Breast epithelium (tissue), 4 donors: ENCODE results near the gene STK4. TPM values are rescaled to one million over a fixed set of nuclear protein-coding genes. Genes with fewer than 3 reads are reported as not detected.

Source experiments
- DNase-seq, 2 donors: peaks; one replicate each; pipeline ENCODE4 v3.0.0-alpha.2; 2019; ENCODE audit warnings: low spot score in 2 of 2
- H3K27ac ChIP-seq, 2 donors: fragments of 200-600 bp; sonication (generic) in 1 of 2; one replicate each; pipeline ENCODE4 v1.5.1; 2016 to 2019; ENCODE audit warnings: mild to moderate bottlenecking in 1 of 2
- H3K27me3 ChIP-seq, 2 donors: fragments of 200-600 bp; sonication (generic) in 1 of 2; one replicate each; pipeline versions ENCODE4 v1.5.1 to v1.6.0; 2017 to 2019; ENCODE audit warnings: control low read depth in 1 of 2, mild to moderate bottlenecking in 1 of 2
- H3K36me3 ChIP-seq: fragments of 200-600 bp; one replicate; pipeline ENCODE4 v1.5.1; 2019
- H3K4me1 ChIP-seq, 2 donors: fragments of 200-600 bp; sonication (generic); one replicate each; pipeline ENCODE4 v1.5.1; 2016 to 2019; ENCODE audit warnings: control low read depth in 1 of 2
- H3K4me3 ChIP-seq, 3 donors: fragments of 200-600 bp; sonication (generic); 1 replicate in 2 of 3; 2 replicates in 1 of 3; pipeline ENCODE4 v1.5.1; 2016 to 2019; ENCODE audit warnings: mild to moderate bottlenecking in 3 of 3, moderate library complexity in 2 of 3
- H3K9me3 ChIP-seq, 2 donors: fragments of 200-600 bp; sonication (generic) in 1 of 2; one replicate each; pipeline ENCODE4 v1.5.1; 2016 to 2019; ENCODE audit warnings: control low read depth in 1 of 2
- CTCF ChIP-seq, 3 donors: fragments of 450-650 bp; IDR thresholded peaks; one replicate each; pipeline ENCODE4 v1.5.1; 2016 to 2017; ENCODE audit warnings: antibody characterized with exemption in 3 of 3, mild to moderate bottlenecking in 3 of 3, moderate library complexity in 3 of 3
- POLR2A ChIP-seq: fragments of 450-650 bp; IDR thresholded peaks from one replicate; pipeline ENCODE4 v1.6.1; 2016; ENCODE audit warnings: antibody characterized with exemption, mild to moderate bottlenecking, moderate library complexity
- POLR2AphosphoS5 ChIP-seq, 3 donors: sonication (generic); formaldehyde crosslinking; IDR thresholded peaks; one replicate each; pipeline ENCODE4 v1.6.1; 2017; ENCODE audit warnings: antibody characterized with exemption in 3 of 3
- intact Hi-C: fragments of 100-400 bp; cut with DNase I; formaldehyde crosslinking; loops from one replicate; pipeline ENCODE4 v1.15.1; 2023; ENCODE audit warnings: low total_unique reads
- total RNA-seq, 3 donors: library from RNA; depleted of rRNA; stranded (reverse); fragments of >200 nt; gene quantifications; one replicate each; pipeline ENCODE4 v1.1.0, GENCODE V29; 2016

The STK4 gene
- total RNA-seq, 3 donors from 2014 or later, result 33.1 to 35.3 (median 34.7) TPM

- intact Hi-C loops, result no loop called here
- H3K4me1 ChIP-seq, result no peaks in the 10 kb centered on the region
- H3K4me3 ChIP-seq, result no peak overlapping the region
- no peaks in the 10 kb centered on the region for H3K36me3 ChIP-seq
- no peak overlapping the region for H3K27ac ChIP-seq
- H3K27me3 ChIP-seq, result no peaks in the 10 kb centered on the region
- DNase-seq, result no peak
- no peak for TF ChIP-seq CTCF (IDR thresholded peaks at IDR 0.05)
- TF ChIP-seq POLR2AphosphoS5 (IDR thresholded peaks at IDR 0.05), result no peak
- TF ChIP-seq POLR2A, result no peak
- H3K9me3 ChIP-seq, result no peaks in the 10 kb centered on the region
These were observed 33.4 kb upstream of the STK4 start for GRCh38 chr20:44932916-44933315.

GRCh38 chr20:44936510-44936909 lies 29.8 kb upstream of the STK4 start:
- H3K9me3 ChIP-seq, result no peaks in the 10 kb centered on the region
- H3K27me3 ChIP-seq, result no peaks in the 10 kb centered on the region
- H3K4me1 ChIP-seq, result no peaks in the 10 kb centered on the region
- intact Hi-C loops, result no loop called here
- no peak overlapping the region for H3K4me3 ChIP-seq
- no peak overlapping the region for H3K27ac ChIP-seq
- no peaks in the 10 kb centered on the region for H3K36me3 ChIP-seq
- TF ChIP-seq CTCF (IDR thresholded peaks at IDR 0.05) (no peak), POLR2A (no peak), POLR2AphosphoS5 (IDR thresholded peaks at IDR 0.05) (no peak)
- DNase-seq, result no peak

GRCh38 chr20:44938637-44939036 lies 27.7 kb upstream of the STK4 start:
- no peak for DNase-seq
- Histone ChIP-seq H3K4me1 (no peaks in the 10 kb centered on the region), H3K36me3 (peaks cover 15% of the 10 kb centered on the region), H3K27me3 (no peaks in the 10 kb centered on the region), H3K9me3 (no peaks in the 10 kb centered on the region), H3K27ac (peak overlapping the region in 1 of 2 donors; percentile 19), H3K4me3 (no peak overlapping the region)
- no peak for TF ChIP-seq CTCF (IDR thresholded peaks at IDR 0.05)
- TF ChIP-seq POLR2AphosphoS5 (IDR thresholded peaks at IDR 0.05), result no peak
- no peak for TF ChIP-seq POLR2A
- intact Hi-C loops, result no loop called here

GRCh38 chr20:44941120-44941691 lies 25.1 kb upstream of the STK4 start:
- TF ChIP-seq CTCF (IDR thresholded peaks at IDR 0.05), result no peak
- no peak for TF ChIP-seq POLR2AphosphoS5 (IDR thresholded peaks at IDR 0.05)
- no peak for TF ChIP-seq POLR2A
- H3K9me3 ChIP-seq, result no peaks in the 10 kb centered on the region
- DNase-seq, result no peak
- H3K27ac ChIP-seq, result no peak overlapping the region
- peaks cover 15% of the 10 kb centered on the region for H3K36me3 ChIP-seq
- no peaks in the 10 kb centered on the region for H3K27me3 ChIP-seq
- intact Hi-C loops, result loop anchor here (1.0 kb wide), 1 partner anchor 18 kb away; no protein-coding TSS in a partner anchor
- no peak overlapping the region for H3K4me3 ChIP-seq
- no peaks in the 10 kb centered on the region for H3K4me1 ChIP-seq

- Histone ChIP-seq H3K27me3 (no peaks in the 10 kb centered on the region), H3K9me3 (no peaks in the 10 kb centered on the region), H3K27ac (no peak overlapping the region), H3K36me3 (peaks cover 15% of the 10 kb centered on the region), H3K4me3 (no peak overlapping the region), H3K4me1 (no peaks in the 10 kb centered on the region)
- no peak for DNase-seq
- no peak for TF ChIP-seq CTCF (IDR thresholded peaks at IDR 0.05)
- TF ChIP-seq POLR2AphosphoS5 (IDR thresholded peaks at IDR 0.05), result no peak
- no peak for TF ChIP-seq POLR2A
- intact Hi-C loops, result no loop called here
These were observed 23.9 kb upstream of the STK4 start for GRCh38 chr20:44942264-44942973.
